IPS-11a (cell line): Measurements from ENCODE around the gene KDM2A.

Experiments used
- H3K4me3 ChIP-seq: one replicate; pipeline ENCODE4 v1.5.1; 2013; ENCODE audit warnings: low read depth, low read length, control low read depth

Gene KDM2A

DNA sequence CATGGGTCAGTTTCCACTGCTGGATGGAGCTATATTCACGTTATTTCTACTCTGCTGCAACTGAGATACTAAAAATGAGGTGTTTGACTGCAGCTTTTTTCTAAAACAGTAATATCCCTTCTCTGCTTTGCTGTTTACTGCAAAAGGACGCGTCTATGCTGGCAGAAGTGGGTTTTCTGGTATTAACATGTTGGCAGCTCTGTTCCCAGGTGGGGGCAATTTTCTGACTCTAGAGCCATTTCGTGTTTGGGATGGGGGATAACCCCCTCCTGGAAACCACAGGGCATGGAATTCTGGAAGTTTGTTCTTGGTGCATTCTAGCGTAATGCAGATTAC, 152.1 kb downstream of the KDM2A start:
- no peak overlapping the region for H3K4me3 ChIP-seq

DNA sequence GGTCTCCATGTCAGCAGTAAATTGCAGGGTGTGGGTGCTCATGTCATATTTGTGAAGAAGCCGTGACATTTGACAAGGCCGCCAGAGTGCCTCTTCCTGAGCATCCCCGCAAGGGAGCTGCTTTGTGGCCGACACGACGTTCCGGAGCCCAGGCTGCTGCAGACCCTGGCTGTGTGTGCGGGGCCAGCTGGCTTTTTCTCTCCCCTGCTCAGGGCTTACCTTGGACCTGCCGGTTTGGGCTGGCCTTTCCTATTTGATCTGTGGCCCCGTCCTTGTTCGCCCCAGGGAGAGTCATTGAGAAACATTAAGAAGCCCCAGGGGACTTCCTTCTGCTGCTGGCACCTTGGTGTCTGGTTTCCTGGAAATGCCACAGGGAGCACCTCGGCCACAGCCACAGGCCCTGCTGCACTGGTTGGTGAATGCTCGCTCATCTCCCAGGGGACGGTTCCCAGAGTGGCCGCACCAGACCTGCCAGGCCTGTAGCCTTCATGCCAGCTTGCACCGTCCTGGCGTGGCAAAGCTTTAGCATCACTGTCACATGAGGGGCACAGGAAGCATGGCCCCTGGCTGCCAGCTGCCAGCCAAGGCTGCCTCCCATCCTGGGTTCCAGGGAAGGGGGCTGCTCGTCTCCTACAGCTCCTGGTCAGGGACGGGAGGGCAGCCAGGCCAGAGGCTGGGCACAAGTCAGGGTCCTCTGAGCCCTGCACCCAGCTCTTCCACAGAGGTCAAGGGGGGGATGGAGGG, 152.7 kb downstream of the KDM2A start:
- no peak overlapping the region for H3K4me3 ChIP-seq

DNA sequence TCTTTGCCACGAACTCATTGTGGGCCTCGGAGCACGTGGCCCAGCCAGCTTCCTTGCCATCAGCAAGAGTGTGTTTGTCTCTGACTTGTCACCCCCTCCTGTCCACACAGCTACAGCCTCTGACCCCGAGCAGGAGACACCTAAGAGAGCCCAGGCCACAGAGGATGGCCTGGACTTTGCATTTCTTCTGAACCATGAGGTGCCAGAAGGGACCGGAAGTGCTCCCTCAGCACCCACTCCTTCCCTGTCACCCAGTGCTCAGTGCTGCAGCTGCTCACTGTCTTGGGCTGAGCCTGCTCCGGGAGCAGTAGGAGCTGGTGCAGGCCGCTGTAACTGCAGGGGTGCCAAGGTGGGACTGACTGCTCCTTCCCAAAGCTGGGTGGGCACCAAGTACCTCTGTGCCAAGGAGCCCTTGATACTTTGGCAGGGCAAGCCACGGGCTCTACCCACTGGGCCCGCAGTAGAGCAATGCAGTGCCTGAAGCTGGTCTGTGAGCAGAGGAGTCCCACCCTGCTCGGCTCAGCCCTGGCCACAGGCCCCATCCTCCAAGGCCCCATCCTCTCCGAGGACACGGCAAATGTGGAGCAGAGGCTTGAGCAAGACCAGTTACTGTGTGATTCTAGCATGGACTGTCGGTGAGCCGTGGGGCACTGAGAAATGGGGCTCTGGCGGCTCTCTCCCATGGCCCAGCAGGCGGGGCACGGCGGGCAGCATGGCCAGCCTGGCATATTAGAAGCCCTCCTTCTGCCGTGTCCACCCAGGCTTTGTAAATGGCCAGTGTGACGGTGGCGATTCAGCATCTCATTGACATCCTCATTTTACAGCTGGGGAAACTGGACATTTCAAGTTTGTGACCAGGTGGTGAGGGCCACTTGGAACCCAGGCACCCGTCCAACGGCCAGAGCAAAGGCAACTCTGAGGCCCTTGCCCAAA, 153.5 kb downstream of the KDM2A start:
- no peak overlapping the region for H3K4me3 ChIP-seq

DNA sequence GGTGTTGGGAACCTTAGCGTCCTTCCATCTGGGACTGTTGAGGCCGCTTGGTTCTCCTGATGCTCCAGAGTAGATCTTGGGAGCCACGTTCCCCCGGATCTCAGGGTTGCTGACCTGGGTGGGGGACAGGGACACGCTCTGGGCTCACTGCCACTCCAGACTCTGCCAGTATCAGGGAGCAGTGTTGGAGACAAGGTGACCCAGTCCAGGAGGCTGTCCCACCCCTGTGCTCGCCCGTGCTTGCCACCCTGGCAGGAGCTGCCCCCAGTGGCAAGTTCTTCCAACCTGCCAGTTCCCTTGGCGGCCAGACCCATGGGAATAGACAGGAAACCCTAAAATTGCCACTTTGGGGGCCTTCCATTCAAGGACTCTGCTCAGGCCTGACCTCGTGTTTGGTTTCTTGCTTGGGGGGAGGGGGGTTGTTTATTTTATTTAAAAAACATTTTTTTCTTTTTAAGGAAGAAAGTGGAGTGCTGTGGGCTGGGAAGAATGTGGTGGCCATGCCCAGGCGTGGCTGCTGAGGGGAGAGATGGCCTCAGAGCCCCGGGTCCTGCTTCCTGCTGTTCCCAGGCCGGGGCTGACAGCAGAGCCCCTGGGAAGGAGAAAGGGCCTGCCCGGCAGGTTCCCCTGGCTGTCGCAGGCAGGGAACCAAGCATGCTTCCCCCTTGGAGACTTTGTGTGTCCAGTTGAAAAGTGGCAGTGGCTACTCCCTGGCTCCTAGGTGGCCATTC, 154.4 kb downstream of the KDM2A start:
- H3K4me3 ChIP-seq, result no peak overlapping the region

DNA sequence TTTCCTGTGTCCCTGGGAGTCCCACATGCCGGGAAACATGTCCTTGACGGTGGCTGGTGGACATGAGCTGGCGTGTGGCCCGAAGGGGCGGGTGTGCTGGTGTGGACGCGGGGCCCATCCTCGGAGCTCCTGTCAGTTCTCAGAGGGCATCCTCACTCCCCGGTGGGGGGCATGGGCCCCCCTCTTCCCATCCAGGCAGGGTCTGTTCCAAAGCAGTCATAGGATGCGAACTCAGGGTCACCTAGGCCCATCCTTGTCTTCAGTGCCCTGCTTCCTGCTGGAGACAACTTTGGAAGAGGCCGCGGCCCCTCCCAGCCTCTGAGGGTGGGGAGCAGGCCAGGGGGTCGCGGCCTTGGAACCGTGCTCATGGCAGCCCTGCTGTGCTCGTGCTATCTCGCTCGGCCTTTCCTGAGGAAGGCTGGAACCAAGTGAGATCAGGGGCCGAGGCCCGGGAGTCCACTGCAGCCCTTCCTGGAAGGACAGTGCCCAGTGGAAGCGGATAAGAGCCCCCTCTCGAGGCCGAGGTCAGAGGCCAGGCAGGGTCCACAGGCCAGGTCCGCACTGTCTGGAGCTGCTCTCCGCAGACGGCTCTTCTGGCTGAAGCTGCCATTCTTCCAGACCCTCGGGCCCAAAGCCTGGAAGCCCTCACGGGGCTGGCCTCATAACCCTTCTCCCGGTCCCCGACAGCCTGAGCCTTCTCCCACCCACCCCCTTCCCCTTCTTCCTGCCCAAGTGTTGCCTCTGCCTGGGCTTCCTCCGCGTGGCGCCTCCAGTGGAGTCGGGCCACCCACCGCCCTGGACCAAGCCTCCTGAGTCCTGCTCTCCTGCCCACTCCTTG, 155.9 kb downstream of the KDM2A start:
- no peak overlapping the region for H3K4me3 ChIP-seq

DNA sequence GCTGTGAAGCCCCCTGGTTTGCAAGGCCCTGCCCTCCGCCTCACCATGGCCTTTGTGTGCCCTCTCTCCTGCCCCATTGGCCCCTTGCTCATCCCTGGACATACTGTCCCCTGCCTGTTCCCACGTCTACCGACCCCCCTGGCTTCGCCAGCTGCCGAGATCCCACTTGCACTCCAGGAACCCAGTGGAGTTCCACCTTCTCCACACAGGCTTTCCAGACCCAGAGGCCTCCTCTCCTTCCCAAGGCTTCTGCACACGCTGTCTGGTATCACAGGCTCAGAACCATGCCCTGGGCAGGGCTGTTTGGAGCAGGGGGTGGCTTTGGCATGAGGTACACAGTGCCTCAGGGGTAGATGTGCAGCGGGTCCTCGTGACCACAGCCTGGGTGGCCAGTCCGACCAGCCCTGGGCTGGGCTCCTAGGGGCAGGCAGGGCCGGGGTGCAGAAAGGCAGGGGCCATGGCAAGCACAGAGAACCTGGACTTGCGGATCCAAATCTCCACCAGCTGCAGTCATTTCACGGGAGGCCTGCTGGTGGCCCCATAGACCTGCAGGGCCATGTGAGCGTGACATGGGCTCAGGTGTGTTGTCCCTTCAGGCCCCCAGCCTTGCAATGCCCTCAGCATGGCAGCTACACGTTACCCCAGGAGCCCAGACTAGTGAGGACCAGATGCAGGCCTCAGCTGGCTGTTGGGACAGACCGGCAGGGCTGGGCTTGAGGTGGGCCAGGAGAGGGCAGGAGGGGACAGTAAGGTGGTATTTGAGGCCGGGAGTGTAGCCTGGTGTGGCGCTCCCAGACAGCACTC, 156.7 kb downstream of the KDM2A start:
- H3K4me3 ChIP-seq, result no peak overlapping the region

DNA sequence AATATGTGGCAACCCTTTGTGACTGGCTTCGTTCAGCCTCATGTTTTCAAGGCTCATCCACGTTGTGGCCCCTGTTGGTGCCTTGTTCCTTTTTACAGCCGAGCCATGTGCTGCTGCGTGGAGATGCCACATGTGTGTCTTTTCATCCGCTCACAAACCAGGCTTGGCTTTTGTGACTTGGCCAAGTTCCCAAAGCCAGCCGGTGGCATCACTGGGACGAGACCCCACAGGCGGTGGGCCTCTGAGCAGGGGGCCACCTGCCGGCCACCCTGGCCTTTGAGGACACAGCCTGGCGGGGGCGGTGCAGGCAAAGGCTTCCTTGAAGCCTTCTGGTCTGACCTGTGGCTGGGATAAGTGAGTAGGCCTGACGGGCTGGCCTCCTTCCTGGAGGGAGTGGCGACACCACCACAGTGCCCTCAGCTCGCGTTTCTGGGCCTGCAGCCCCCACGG, 157.7 kb downstream of the KDM2A start:
- H3K4me3 ChIP-seq, result no peak overlapping the region

DNA sequence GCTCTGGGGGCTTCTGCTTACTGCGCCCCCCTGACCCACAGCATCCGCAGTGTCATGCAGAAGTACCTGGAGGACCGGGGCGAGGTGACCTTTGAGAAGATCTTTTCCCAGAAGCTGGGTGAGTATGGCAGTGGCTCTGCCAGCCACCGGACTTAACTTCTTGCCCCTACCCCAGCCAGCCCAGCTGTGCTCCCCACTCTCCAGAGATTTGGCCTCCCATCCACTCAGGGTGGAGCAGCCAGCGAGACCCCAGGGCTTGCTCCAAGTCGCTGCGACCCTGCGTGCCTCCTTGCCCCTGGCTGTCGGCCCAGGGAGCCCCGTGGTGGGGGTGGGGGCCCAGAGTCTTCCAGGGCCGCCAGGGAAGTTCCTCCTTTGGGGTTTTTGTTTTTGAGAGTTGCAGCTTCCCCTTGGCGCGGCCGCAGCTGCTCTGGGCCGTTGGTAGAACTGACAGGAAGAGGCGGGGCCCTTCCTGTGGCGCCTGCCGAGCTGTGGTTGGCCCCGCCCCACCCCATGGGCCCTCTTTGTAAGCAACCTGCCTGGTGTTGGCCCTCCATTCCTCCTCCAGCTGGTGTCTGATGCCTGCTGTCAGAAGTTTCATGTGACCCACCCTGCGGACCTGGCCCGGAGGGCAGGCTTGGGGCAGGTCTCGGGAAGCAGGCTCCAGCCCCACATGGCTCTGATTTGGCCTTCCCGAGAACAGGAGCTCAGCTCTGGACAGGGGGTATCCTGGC, 158.3 kb downstream of the KDM2A start:
- H3K4me3 ChIP-seq, result no peak overlapping the region

DNA sequence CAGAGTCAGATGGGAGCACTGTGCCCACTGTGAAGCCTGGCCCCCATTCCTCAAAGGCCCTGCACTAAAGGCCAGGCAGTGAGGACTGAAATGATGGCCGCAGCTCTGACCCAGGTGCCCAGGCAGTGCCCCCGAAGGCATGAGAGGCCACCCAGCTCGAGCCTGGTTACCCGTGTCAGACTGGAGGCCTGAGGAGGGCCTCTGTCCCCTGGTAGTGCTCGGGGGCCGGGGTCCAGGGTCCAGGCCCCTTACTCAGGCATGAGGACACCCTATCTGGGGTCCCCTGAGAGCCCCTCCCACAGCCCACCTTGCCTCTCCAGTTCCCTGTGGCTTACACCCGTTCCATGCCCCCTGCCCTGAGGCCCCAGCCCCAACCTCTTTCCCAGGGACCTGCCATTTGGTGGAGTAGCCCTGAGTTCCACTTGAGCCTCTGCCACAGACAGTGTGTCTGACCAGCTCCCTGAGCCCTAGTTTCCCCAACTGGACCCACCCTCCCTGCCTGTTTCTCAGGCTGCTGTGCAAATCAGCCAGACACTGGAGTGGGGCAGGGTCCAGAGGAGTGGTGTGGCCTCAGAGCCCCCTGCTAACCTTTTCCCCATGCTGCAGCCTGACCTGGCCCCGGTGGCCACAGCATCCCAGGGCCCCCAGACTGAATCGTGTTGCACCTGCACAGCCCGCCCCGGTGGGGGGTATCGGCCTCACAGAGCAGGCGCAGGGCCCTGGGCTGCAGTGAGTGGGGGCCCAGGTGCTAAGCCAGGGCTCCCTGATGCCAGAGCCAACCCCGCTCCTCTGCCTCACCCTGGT, 159.3 kb downstream of the KDM2A start:
- no peak overlapping the region for H3K4me3 ChIP-seq

DNA sequence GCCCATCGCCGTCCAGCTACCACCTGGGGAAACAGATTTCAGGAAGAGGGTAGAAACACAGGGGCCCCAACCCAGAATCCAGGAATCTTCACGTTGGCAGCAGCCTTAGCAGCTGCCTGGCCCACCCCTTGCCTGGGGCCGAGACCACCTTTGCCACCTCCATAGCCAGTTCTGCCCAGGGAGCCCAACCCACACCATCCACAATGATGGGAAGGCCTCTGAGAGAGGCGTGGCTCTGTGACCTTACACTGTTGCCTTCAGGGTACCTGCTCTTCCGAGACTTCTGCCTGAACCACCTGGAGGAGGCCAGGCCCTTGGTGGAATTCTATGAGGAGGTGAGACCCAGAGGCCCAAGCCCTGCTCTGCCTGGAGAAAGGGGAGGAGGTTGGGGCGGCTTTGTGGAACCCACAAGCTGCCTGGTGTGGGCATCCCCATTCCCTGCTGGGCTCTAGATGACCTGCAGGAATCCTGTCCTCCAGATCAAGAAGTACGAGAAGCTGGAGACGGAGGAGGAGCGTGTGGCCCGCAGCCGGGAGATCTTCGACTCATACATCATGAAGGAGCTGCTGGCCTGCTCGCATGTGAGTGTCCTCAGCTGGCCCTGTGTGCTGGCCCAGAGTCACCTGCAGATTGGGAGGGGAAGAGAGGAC, 160.0 kb downstream of the KDM2A start:
- no peak overlapping the region for H3K4me3 ChIP-seq

DNA sequence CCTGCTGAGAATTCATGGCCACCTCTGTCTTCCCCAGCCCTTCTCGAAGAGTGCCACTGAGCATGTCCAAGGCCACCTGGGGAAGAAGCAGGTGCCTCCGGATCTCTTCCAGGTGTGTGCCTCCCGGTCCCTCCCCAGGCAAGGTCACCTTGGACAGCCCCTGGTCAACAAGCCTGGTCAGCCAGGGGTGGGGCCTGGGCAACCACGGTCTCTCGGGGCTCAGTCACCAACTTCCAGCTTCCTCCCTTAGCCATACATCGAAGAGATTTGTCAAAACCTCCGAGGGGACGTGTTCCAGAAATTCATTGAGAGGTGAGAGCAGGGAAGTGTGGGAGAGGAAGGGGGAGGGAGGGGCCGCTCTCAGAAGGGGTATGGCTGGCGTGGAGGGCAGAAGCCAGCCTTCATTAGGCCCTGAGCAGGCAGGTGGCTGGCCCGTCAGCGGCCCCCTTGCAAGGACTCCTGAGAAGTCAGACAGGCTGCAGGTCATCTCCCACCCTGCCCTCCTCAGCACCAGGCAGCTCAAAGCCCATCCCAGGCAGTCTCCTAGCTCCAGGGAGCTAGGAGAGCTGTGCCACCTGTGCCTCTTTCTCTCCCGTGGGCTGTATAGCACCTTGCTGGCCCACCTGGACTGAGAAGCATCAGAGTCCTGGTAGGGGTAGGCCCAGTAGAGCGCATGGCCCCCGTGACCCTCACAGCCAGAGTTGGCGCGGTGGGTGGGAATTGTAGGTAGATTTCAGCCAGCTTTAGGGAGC, 160.7 kb downstream of the KDM2A start:
- no peak overlapping the region for H3K4me3 ChIP-seq

DNA sequence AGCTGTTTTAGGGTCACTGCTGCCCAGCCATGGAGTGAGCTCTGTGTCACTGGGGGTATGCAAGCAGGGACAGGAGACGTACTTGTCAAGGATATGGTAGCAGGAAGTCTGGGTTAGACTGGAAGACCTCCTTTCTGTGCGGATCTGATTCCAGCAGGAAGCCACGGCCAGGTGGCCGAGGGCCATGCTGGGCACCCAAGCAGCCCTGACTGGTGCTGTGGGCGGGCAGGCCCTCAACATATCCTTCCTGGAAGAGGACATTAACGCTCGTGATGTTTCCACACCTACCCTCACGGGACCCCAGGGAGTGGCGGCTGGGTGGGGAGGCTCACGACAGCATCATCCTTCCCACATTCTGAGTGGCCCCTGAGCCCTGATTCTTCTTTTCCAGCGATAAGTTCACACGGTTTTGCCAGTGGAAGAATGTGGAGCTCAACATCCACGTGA, 161.3 kb downstream of the KDM2A start:
- H3K4me3 ChIP-seq, result no peak overlapping the region

DNA sequence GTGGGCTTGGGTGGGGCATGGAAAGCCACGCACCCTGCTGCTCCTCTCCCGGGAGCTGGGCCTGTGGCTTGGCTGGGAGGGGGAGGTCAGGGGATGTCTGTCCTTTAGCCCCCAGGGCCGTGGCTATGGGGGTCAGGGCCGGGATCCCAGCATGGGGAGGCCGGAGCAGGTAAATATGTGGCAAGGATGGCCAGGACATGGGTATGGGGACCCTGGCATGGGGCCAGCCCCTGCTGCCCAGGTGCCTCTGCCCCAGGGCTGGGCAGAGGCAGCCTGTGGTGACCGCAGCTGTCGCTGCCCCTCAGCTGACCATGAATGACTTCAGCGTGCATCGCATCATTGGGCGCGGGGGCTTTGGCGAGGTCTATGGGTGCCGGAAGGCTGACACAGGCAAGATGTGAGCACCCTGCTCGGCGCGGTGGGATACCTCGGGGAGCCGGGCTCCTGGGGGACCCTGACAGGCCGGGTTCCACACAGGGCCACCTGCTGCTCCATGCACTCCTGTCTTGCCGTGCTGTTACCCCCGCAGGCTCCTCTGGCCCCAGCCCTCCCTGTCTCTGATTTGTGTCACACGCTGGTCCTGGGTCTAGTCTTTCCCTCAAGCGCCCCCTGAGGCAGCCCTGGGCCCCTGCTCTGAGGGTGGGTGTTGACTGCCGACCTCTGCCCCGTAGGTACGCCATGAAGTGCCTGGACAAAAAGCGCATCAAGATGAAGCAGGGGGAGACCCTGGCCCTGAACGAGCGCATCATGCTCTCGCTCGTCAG, 161.9 kb downstream of the KDM2A start:
- no peak overlapping the region for H3K4me3 ChIP-seq

DNA sequence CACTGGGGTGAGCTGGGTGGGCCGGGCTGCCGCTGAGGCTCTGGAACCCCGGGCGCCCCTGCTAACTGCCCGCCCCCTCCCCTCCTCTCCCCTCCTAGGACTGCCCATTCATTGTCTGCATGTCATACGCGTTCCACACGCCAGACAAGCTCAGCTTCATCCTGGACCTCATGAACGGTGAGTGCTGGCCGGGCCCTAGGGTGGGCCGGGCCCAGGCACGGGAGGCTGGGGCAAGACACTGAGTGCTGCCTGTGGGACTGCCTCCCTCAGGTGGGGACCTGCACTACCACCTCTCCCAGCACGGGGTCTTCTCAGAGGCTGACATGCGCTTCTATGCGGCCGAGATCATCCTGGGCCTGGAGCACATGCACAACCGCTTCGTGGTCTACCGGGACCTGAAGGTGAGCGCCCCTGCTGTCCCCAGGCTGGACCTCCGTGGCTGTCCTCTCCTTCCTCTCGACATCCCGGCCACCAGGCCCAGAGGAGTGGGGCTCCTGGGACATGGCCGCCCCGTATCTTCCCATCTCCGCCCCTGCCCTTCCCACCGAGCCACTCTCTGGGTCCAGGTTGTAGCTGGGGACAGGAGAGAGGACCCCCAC, 162.6 kb downstream of the KDM2A start:
- no peak overlapping the region for H3K4me3 ChIP-seq

DNA sequence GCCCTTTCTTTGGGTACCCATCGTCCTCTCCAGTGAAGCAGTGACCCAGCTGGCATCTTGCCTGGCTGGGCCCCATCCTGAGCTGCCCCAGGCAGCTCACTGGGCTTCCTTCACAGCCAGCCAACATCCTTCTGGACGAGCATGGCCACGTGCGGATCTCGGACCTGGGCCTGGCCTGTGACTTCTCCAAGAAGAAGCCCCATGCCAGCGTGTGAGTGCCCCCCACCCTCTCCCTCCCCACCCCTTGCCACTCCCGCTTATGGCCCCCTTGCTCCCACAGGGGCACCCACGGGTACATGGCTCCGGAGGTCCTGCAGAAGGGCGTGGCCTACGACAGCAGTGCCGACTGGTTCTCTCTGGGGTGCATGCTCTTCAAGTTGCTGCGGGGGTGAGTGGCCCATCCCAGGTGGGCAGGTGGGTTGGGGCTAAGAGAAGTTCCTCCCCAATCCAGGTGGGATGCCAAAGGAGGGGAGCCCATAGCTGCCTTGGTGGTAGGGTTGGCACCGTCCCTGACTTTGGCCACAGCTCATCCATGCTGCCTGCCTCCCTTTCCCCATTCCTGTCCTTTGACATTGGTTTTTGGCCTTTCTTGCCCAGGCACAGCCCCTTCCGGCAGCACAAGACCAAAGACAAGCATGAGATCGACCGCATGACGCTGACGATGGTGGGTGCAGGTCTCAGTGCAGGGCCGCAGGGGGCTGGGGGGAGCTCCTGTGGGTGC, 163.3 kb downstream of the KDM2A start:
- H3K4me3 ChIP-seq, result no peak overlapping the region
